ENCODE results near the gene GRB10.

Gene GRB10

GRCh38 chr7:50634378-50634777, 148.3 kb downstream of the GRB10 start:
- peaks cover 17% of the 10 kb centered on the region for H3K4me1 ChIP-seq (ENCODE audit: control insufficient read depth, insufficient read depth, low read length)
- no peaks in the 10 kb centered on the region for H3K9me3 ChIP-seq (ENCODE audit: control insufficient read depth, low read length)
- no peaks in the 10 kb centered on the region for H3K36me3 ChIP-seq (ENCODE audit: control insufficient read depth, insufficient read depth, low read length)
- H3K4me3 ChIP-seq (ENCODE audit: low read length), result no peak overlapping the region
- H3K27me3 ChIP-seq (ENCODE audit: control insufficient read depth, insufficient read depth, low read length), result no peaks in the 10 kb centered on the region
- no peak overlapping the region for H3K9ac ChIP-seq (ENCODE audit: low read length)

GRCh38 chr7:50633414-50633710, 149.3 kb downstream of the GRB10 start:
- Histone ChIP-seq H3K4me1 (ENCODE audit: control insufficient read depth, insufficient read depth, low read length) (peaks cover 17% of the 10 kb centered on the region), H3K36me3 (ENCODE audit: control insufficient read depth, insufficient read depth, low read length) (no peaks in the 10 kb centered on the region), H3K4me3 (ENCODE audit: low read length) (no peak overlapping the region), H3K9ac (ENCODE audit: low read length) (no peak overlapping the region), H3K9me3 (ENCODE audit: control insufficient read depth, low read length) (no peaks in the 10 kb centered on the region), H3K27me3 (ENCODE audit: control insufficient read depth, insufficient read depth, low read length) (no peaks in the 10 kb centered on the region)

GRCh38 chr7:50632561-50633413, 149.9 kb downstream of the GRB10 start:
- H3K27me3 ChIP-seq (ENCODE audit: control insufficient read depth, insufficient read depth, low read length), result no peaks in the 10 kb centered on the region
- no peak overlapping the region for H3K4me3 ChIP-seq (ENCODE audit: low read length)
- H3K36me3 ChIP-seq (ENCODE audit: control insufficient read depth, insufficient read depth, low read length), result no peaks in the 10 kb centered on the region
- no peak overlapping the region for H3K9ac ChIP-seq (ENCODE audit: low read length)
- peaks cover 17% of the 10 kb centered on the region for H3K4me1 ChIP-seq (ENCODE audit: control insufficient read depth, insufficient read depth, low read length)
- H3K9me3 ChIP-seq (ENCODE audit: control insufficient read depth, low read length), result no peaks in the 10 kb centered on the region

- Histone ChIP-seq H3K9me3 (ENCODE audit: control insufficient read depth, low read length) (no peaks in the 10 kb centered on the region), H3K36me3 (ENCODE audit: control insufficient read depth, insufficient read depth, low read length) (no peaks in the 10 kb centered on the region), H3K27me3 (ENCODE audit: control insufficient read depth, insufficient read depth, low read length) (no peaks in the 10 kb centered on the region), H3K4me3 (ENCODE audit: low read length) (no peak overlapping the region), H3K4me1 (ENCODE audit: control insufficient read depth, insufficient read depth, low read length) (peaks cover 17% of the 10 kb centered on the region), H3K9ac (ENCODE audit: low read length) (no peak overlapping the region)
Measured at GRCh38 chr7:50631639-50632038, 151.1 kb downstream of the GRB10 start.

- H3K9ac ChIP-seq (ENCODE audit: low read length), result no peak overlapping the region
- no peaks in the 10 kb centered on the region for H3K27me3 ChIP-seq (ENCODE audit: control insufficient read depth, insufficient read depth, low read length)
- no peaks in the 10 kb centered on the region for H3K36me3 ChIP-seq (ENCODE audit: control insufficient read depth, insufficient read depth, low read length)
- no peak overlapping the region for H3K4me3 ChIP-seq (ENCODE audit: low read length)
- H3K4me1 ChIP-seq (ENCODE audit: control insufficient read depth, insufficient read depth, low read length), result peaks cover 17% of the 10 kb centered on the region
- H3K9me3 ChIP-seq (ENCODE audit: control insufficient read depth, low read length), result no peaks in the 10 kb centered on the region
Measured at GRCh38 chr7:50631100-50631499, 151.6 kb downstream of the GRB10 start.

GRCh38 chr7:50629238-50629901, 153.3 kb downstream of the GRB10 start:
- H3K4me3 ChIP-seq (ENCODE audit: low read length), result no peak overlapping the region
- H3K36me3 ChIP-seq (ENCODE audit: control insufficient read depth, insufficient read depth, low read length), result no peaks in the 10 kb centered on the region
- H3K27me3 ChIP-seq (ENCODE audit: control insufficient read depth, insufficient read depth, low read length), result no peaks in the 10 kb centered on the region
- H3K9ac ChIP-seq (ENCODE audit: low read length), result no peak overlapping the region
- H3K9me3 ChIP-seq (ENCODE audit: control insufficient read depth, low read length), result no peaks in the 10 kb centered on the region
- H3K4me1 ChIP-seq (ENCODE audit: control insufficient read depth, insufficient read depth, low read length), result peaks cover 17% of the 10 kb centered on the region

- peaks cover 17% of the 10 kb centered on the region for H3K4me1 ChIP-seq (ENCODE audit: control insufficient read depth, insufficient read depth, low read length)
- no peak overlapping the region for H3K4me3 ChIP-seq (ENCODE audit: low read length)
- H3K9me3 ChIP-seq (ENCODE audit: control insufficient read depth, low read length), result no peaks in the 10 kb centered on the region
Measured at GRCh38 chr7:50628434-50629084, 154.1 kb downstream of the GRB10 start.

GRCh38 chr7:50627824-50628361, 154.8 kb downstream of the GRB10 start:
- Histone ChIP-seq H3K4me1 (ENCODE audit: control insufficient read depth, insufficient read depth, low read length) (peaks cover 13% of the 10 kb centered on the region), H3K4me3 (ENCODE audit: low read length) (no peak overlapping the region)

More at GRCh38 chr7:50628434-50629084, 154.1 kb downstream of the GRB10 start:
- Histone ChIP-seq H3K27me3 (ENCODE audit: control insufficient read depth, insufficient read depth, low read length) (no peaks in the 10 kb centered on the region), H3K9ac (ENCODE audit: low read length) (no peak overlapping the region), H3K36me3 (ENCODE audit: control insufficient read depth, insufficient read depth, low read length) (no peaks in the 10 kb centered on the region)

GRCh38 chr7:50626286-50626685, 156.4 kb downstream of the GRB10 start:
- H3K4me3 ChIP-seq (ENCODE audit: low read length), result no peak overlapping the region
- no peak overlapping the region for H3K9ac ChIP-seq (ENCODE audit: low read length)
- H3K36me3 ChIP-seq (ENCODE audit: control insufficient read depth, insufficient read depth, low read length), result no peaks in the 10 kb centered on the region
- H3K4me1 ChIP-seq (ENCODE audit: control insufficient read depth, insufficient read depth, low read length), result peaks cover 12% of the 10 kb centered on the region
- no peaks in the 10 kb centered on the region for H3K27me3 ChIP-seq (ENCODE audit: control insufficient read depth, insufficient read depth, low read length)
- no peaks in the 10 kb centered on the region for H3K9me3 ChIP-seq (ENCODE audit: control insufficient read depth, low read length)

More at GRCh38 chr7:50627824-50628361, 154.8 kb downstream of the GRB10 start:
- Histone ChIP-seq H3K9me3 (ENCODE audit: control insufficient read depth, low read length) (no peaks in the 10 kb centered on the region), H3K9ac (ENCODE audit: low read length) (no peak overlapping the region), H3K27me3 (ENCODE audit: control insufficient read depth, insufficient read depth, low read length) (no peaks in the 10 kb centered on the region), H3K36me3 (ENCODE audit: control insufficient read depth, insufficient read depth, low read length) (no peaks in the 10 kb centered on the region)

GRCh38 chr7:50625360-50625759, 157.3 kb downstream of the GRB10 start:
- Histone ChIP-seq H3K4me1 (ENCODE audit: control insufficient read depth, insufficient read depth, low read length) (peaks cover 12% of the 10 kb centered on the region), H3K27me3 (ENCODE audit: control insufficient read depth, insufficient read depth, low read length) (no peaks in the 10 kb centered on the region), H3K36me3 (ENCODE audit: control insufficient read depth, insufficient read depth, low read length) (no peaks in the 10 kb centered on the region)

GRCh38 chr7:50622821-50623220, 159.9 kb downstream of the GRB10 start:
- no peak overlapping the region for H3K4me3 ChIP-seq (ENCODE audit: low read length)
- peaks cover 18% of the 10 kb centered on the region for H3K4me1 ChIP-seq (ENCODE audit: control insufficient read depth, insufficient read depth, low read length)
- H3K27me3 ChIP-seq (ENCODE audit: control insufficient read depth, insufficient read depth, low read length), result no peaks in the 10 kb centered on the region
- H3K36me3 ChIP-seq (ENCODE audit: control insufficient read depth, insufficient read depth, low read length), result no peaks in the 10 kb centered on the region
- no peak overlapping the region for H3K9ac ChIP-seq (ENCODE audit: low read length)
- no peaks in the 10 kb centered on the region for H3K9me3 ChIP-seq (ENCODE audit: control insufficient read depth, low read length)

More at GRCh38 chr7:50625360-50625759, 157.3 kb downstream of the GRB10 start:
- no peak overlapping the region for H3K4me3 ChIP-seq (ENCODE audit: low read length)
- H3K9me3 ChIP-seq (ENCODE audit: control insufficient read depth, low read length), result no peaks in the 10 kb centered on the region
- H3K9ac ChIP-seq (ENCODE audit: low read length), result no peak overlapping the region

GRCh38 chr7:50621973-50622490, 160.7 kb downstream of the GRB10 start:
- Histone ChIP-seq H3K9ac (ENCODE audit: low read length) (no peak overlapping the region), H3K36me3 (ENCODE audit: control insufficient read depth, insufficient read depth, low read length) (no peaks in the 10 kb centered on the region), H3K4me1 (ENCODE audit: control insufficient read depth, insufficient read depth, low read length) (peaks cover 20% of the 10 kb centered on the region), H3K27me3 (ENCODE audit: control insufficient read depth, insufficient read depth, low read length) (no peaks in the 10 kb centered on the region), H3K4me3 (ENCODE audit: low read length) (no peak overlapping the region), H3K9me3 (ENCODE audit: control insufficient read depth, low read length) (no peaks in the 10 kb centered on the region)

All from mucosa of stomach (tissue), 1 donor.